Fibroblast of lung (primary cell): ENCODE measurements around the gene C11orf42.

Experiments used
- EZH2 ChIP-seq: IDR thresholded peaks from 2 replicates; pipeline ENCODE4 v1.5.1; 2012; ENCODE audit warnings: low read length, control low read depth, mild to moderate bottlenecking; ENCODE audit errors: missing control alignments
- TF ChIP-seq, protein P1 (sequence below), 2 donors: IDR thresholded peaks in 1 of 2; conservative IDR thresholded peaks in 1 of 2; 1 replicate in 1 of 2; 2 replicates in 1 of 2; pipeline ENCODE4 v1.5.1; 2011 to 2012; ENCODE audit warnings: low read length in 2 of 2, control low read depth in 1 of 2, inconsistent platforms in 1 of 2, low read depth in 1 of 2, mild to moderate bottlenecking in 1 of 2

DNA sequence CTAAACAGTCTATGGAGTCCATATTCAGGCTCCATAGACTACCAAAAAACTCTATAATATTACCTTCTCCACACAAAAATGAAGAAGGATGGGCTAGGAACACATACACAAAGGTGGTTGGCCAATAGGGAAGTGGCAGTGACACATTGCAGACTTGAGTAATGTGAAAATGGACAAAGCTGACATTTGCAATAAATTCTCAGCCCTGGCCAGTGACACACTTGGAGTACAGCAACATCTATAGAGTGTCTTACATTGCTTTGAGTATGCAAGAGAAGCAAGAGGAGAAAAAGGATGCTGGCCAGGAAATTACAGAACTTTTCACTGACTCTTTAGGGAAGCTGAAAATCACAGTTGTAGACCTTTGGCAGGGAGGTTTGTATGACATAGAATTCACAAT is 13.6 kb upstream of the C11orf42 start:
- TF ChIP-seq EZH2, result no peak
- TF ChIP-seq, protein P1, sequence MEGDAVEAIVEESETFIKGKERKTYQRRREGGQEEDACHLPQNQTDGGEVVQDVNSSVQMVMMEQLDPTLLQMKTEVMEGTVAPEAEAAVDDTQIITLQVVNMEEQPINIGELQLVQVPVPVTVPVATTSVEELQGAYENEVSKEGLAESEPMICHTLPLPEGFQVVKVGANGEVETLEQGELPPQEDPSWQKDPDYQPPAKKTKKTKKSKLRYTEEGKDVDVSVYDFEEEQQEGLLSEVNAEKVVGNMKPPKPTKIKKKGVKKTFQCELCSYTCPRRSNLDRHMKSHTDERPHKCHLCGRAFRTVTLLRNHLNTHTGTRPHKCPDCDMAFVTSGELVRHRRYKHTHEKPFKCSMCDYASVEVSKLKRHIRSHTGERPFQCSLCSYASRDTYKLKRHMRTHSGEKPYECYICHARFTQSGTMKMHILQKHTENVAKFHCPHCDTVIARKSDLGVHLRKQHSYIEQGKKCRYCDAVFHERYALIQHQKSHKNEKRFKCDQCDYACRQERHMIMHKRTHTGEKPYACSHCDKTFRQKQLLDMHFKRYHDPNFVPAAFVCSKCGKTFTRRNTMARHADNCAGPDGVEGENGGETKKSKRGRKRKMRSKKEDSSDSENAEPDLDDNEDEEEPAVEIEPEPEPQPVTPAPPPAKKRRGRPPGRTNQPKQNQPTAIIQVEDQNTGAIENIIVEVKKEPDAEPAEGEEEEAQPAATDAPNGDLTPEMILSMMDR (conservative IDR thresholded peaks at IDR 0.05 in 1 of 2, IDR thresholded peaks at IDR 0.05 in 1 of 2; ENCODE audit: low read depth in 1 of 2, low read length in 2 of 2), result no peak
